DOHH2 (cell line): Measurements from ENCODE around the gene FFAR1.

Experiments used
- H3F3A ChIP-seq: fragments of 200-600 bp; sonication (generic), shearing (Covaris generic); 2 replicates; pipeline ENCODE4 v1.6.0; 2016; ENCODE audit warnings: antibody characterized with exemption, mild to moderate bottlenecking; ENCODE audit not compliant: control insufficient read depth, insufficient read depth
- H3K27ac ChIP-seq: fragments of 200-600 bp; sonication (generic); 2 replicates; pipeline ENCODE4 v1.5.1; 2014; ENCODE audit warnings: low read depth, mild to moderate bottlenecking, low read length, moderate library complexity
- H3K27me3 ChIP-seq: fragments of 200-600 bp; sonication (generic); 2 replicates; pipeline ENCODE4 v1.6.1; 2014; ENCODE audit warnings: mild to moderate bottlenecking, low read length, mixed read lengths; ENCODE audit not compliant: control insufficient read depth
- H3K36me3 ChIP-seq: fragments of 200-600 bp; sonication (generic); 2 replicates; pipeline ENCODE4 v1.6.1; 2014; ENCODE audit warnings: mild to moderate bottlenecking, low read length, moderate library complexity, mixed read lengths; ENCODE audit not compliant: control insufficient read depth
- H3K4me1 ChIP-seq: fragments of 200-600 bp; sonication (generic); 2 replicates; pipeline ENCODE4 v1.6.1; 2014; ENCODE audit warnings: mild to moderate bottlenecking, low read length, mixed read lengths; ENCODE audit not compliant: control insufficient read depth
- H3K4me2 ChIP-seq: fragments of 200-600 bp; sonication (generic); 2 replicates; pipeline ENCODE4 v1.6.0; 2014; ENCODE audit warnings: mild to moderate bottlenecking, low read length, moderate library complexity
- H3K4me3 ChIP-seq: fragments of 200-600 bp; sonication (generic); 2 replicates; pipeline ENCODE4 v1.5.1; 2014; ENCODE audit warnings: mild to moderate bottlenecking, low read length, mixed read lengths
- H3K79me2 ChIP-seq: fragments of 200-600 bp; sonication (generic); 2 replicates; pipeline ENCODE4 v1.6.1; 2014; ENCODE audit warnings: mild to moderate bottlenecking, low read length, mixed read lengths; ENCODE audit not compliant: control insufficient read depth
- H3K9me2 ChIP-seq: fragments of 200-600 bp; sonication (generic); replicated peaks from 2 replicates; pipeline ENCODE4 v1.6.1; 2014; ENCODE audit warnings: mild to moderate bottlenecking, low read length, mixed read lengths; ENCODE audit not compliant: control insufficient read depth
- H3K9me3 ChIP-seq: fragments of 200-600 bp; sonication (generic); 2 replicates; pipeline ENCODE4 v1.6.1; 2014; ENCODE audit warnings: antibody characterized with exemption, low read length, mixed read lengths; ENCODE audit not compliant: control insufficient read depth, insufficient read depth
- H4K20me1 ChIP-seq: fragments of 200-600 bp; sonication (generic); 2 replicates; pipeline ENCODE4 v1.6.0; 2014; ENCODE audit warnings: low read depth, mild to moderate bottlenecking, antibody characterized with exemption, low read length, moderate library complexity; ENCODE audit not compliant: control insufficient read depth, insufficient read depth
- EZH2phosphoT487 ChIP-seq: fragments of 200-600 bp; sonication (generic); IDR thresholded peaks from 2 replicates; pipeline ENCODE4 v1.6.1; 2017; ENCODE audit warnings: borderline replicate concordance, mild to moderate bottlenecking, antibody characterized with exemption, low read length, moderate library complexity, mixed read lengths
- TF ChIP-seq, protein P1 (sequence below): fragments of 200-600 bp; sonication (generic); IDR thresholded peaks from one replicate; pipeline ENCODE4 v1.5.1; 2014; ENCODE audit warnings: antibody characterized with exemption, mild to moderate bottlenecking, low read depth, low read length; ENCODE audit not compliant: poor library complexity, severe bottlenecking

The FFAR1 gene

DNA sequence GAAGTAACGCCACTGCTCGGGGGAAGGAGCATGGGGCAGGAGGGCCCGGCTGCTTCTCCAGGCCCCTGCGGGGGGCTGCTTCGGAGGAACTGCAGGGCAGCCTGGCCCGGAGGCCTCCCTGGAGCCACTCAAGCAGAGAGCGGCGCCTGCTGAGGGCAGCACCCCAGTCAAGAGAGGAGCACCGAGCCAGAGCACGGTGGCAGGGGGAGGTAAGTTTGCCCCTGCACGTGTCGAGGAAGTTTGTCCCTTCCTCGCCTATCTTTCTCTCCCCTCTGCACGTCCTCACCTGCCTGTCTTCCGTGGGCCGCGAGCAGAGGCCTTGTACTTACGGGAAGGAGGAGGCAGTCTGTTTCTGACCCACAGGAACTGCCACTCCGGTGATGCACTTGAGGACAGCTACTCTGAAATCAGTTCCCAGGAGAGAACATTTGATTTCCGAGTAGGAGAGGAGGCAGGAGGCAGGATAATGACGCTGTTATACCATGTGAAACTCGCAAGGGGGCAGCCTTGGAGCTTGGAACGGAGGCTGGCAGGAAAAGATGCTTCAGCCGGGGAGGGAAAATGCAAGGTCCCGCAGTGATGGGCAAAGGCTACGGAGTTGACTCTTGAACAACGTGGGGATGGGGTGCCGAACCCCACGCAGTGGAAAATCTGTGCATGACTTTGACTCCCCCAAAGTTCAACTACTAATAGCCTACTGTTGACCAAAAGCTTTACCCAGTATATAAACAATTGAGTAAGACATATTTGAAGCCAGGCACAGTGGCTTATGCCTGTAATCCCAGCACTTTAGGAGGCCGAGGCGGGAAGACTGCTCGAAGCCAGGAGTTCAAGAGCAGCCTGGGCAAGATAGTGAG, 5.0 kb downstream of the FFAR1 start:
- Histone ChIP-seq H3K9me2 (no peaks in the 10 kb centered on the region), H3K27ac (peak overlapping the region; percentile 48), H3K9me3 (no peaks in the 10 kb centered on the region), H3K27me3 (peaks cover 14% of the 10 kb centered on the region), H3K4me3 (peak overlapping the region; percentile 44), H3K4me1 (peaks cover 62% of the 10 kb centered on the region), H3F3A (peaks cover 19% of the 10 kb centered on the region), H3K4me2 (peak overlapping the region; percentile 61), H4K20me1 (0 out of 2 replicates have a peak, but pooled peaks cover 3% of the 10 kb centered on the region), H3K36me3 (peaks cover 8% of the 10 kb centered on the region), H3K79me2 (no peaks in the 10 kb centered on the region)
- TF ChIP-seq, protein P1, sequence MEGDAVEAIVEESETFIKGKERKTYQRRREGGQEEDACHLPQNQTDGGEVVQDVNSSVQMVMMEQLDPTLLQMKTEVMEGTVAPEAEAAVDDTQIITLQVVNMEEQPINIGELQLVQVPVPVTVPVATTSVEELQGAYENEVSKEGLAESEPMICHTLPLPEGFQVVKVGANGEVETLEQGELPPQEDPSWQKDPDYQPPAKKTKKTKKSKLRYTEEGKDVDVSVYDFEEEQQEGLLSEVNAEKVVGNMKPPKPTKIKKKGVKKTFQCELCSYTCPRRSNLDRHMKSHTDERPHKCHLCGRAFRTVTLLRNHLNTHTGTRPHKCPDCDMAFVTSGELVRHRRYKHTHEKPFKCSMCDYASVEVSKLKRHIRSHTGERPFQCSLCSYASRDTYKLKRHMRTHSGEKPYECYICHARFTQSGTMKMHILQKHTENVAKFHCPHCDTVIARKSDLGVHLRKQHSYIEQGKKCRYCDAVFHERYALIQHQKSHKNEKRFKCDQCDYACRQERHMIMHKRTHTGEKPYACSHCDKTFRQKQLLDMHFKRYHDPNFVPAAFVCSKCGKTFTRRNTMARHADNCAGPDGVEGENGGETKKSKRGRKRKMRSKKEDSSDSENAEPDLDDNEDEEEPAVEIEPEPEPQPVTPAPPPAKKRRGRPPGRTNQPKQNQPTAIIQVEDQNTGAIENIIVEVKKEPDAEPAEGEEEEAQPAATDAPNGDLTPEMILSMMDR = peak; percentile 84
- no peak for TF ChIP-seq EZH2phosphoT487

DNA sequence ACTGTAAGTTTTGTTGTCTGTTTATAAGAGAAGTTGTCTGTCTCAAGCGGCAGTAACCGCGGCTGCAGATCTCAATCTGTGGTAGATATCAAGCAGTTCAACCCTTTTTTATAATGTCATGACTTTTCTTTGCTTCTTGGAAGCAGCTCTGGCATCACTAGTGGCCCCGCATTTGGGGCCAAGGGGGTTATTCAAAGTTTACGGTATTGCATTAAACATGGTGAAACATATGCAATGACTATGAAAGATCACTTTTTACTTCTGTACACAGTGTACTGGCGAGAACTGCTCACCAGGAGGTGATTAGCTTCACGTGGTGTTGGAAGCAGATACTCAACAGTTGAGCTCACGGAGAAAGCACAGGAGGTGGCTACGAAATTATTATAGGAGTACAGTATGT, 5.9 kb downstream of the FFAR1 start:
- peaks cover 53% of the 10 kb centered on the region for H3K4me1 ChIP-seq
- peaks cover 9% of the 10 kb centered on the region for H3F3A ChIP-seq
- H3K27me3 ChIP-seq = peaks cover 21% of the 10 kb centered on the region
- TF ChIP-seq, protein P1 = no peak
- no peaks in the 10 kb centered on the region for H3K9me2 ChIP-seq
- no peaks in the 10 kb centered on the region for H4K20me1 ChIP-seq
- no peak overlapping the region for H3K27ac ChIP-seq
- H3K4me2 ChIP-seq = no peak overlapping the region
- no peak overlapping the region for H3K4me3 ChIP-seq
- H3K9me3 ChIP-seq = no peaks in the 10 kb centered on the region
- H3K79me2 ChIP-seq = no peaks in the 10 kb centered on the region
- no peaks in the 10 kb centered on the region; the same call in 1 of the 2 replicates for H3K36me3 ChIP-seq

DNA sequence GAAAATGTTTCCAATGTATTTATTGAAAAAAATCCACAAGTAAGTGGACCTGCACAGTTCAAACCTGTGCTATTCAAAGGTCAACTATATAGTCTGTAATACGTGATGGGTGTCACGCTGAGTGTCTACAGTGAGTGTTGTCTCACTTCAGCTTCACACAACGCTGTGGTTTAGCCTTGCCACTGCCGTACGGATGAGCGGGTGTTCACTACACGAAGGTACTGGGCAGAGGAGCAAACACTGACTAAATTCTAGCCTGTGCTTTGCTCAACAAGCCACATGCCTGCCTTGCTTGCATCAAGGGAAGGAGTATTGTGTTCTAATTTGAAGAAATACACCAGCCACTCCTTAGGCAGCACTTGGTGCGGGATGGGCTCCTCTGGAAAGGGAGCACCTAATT, 7.2 kb downstream of the FFAR1 start:
- H3F3A ChIP-seq = no peaks in the 10 kb centered on the region
- H3K36me3 ChIP-seq = no peaks in the 10 kb centered on the region
- no peaks in the 10 kb centered on the region for H4K20me1 ChIP-seq
- no peaks in the 10 kb centered on the region for H3K79me2 ChIP-seq
- H3K9me3 ChIP-seq = no peaks in the 10 kb centered on the region
- H3K27ac ChIP-seq = no peak overlapping the region
- no peak overlapping the region for H3K4me2 ChIP-seq
- H3K4me1 ChIP-seq = peaks cover 40% of the 10 kb centered on the region
- TF ChIP-seq, protein P1 = no peak
- no peak for TF ChIP-seq EZH2phosphoT487
- H3K4me3 ChIP-seq = no peak overlapping the region
- peaks cover 21% of the 10 kb centered on the region for H3K27me3 ChIP-seq
- no peaks in the 10 kb centered on the region for H3K9me2 ChIP-seq
